GM18867 (cell line): ENCODE measurements around the gene CPNE1.

Source experiments
- ATAC-seq: cut with Tn5 transposase; IDR thresholded peaks from one replicate; pipeline ENCODE4 v1.9.1; 2021; ENCODE audit warnings: mild to moderate bottlenecking, moderate library complexity; ENCODE audit not compliant: unreplicated experiment

Gene CPNE1

GRCh38 chr20:35621560-35621946 is 43.1 kb downstream of the CPNE1 start:
- no peak for ATAC-seq

GRCh38 chr20:35620818-35621559 is 43.7 kb downstream of the CPNE1 start:
- ATAC-seq, result no peak

GRCh38 chr20:35619196-35620095 is 45.3 kb downstream of the CPNE1 start:
- peak; percentile 41 for ATAC-seq

- ATAC-seq, result no peak
These were observed 46.2 kb downstream of the CPNE1 start for GRCh38 chr20:35618263-35619131.

GRCh38 chr20:35617397-35618262 is 47.1 kb downstream of the CPNE1 start:
- no peak for ATAC-seq

- ATAC-seq, result no peak
These were observed 48.0 kb downstream of the CPNE1 start for GRCh38 chr20:35616465-35617396.

- ATAC-seq, result peak; percentile 71
These were observed 48.8 kb downstream of the CPNE1 start, which contains the start of gene SPAG4 for GRCh38 chr20:35615667-35616464. Gene SPAG4 (plus strand): TSS chr20:35615829. CDS start chr20:35616004, 175 bp downstream.

GRCh38 chr20:35611482-35611881 is 53.2 kb downstream of the CPNE1 start:
- ATAC-seq, result no peak

GRCh38 chr20:35610833-35611427 is 53.8 kb downstream of the CPNE1 start:
- no peak for ATAC-seq

GRCh38 chr20:35607003-35607735 is 57.5 kb downstream of the CPNE1 start:
- ATAC-seq, result no peak

GRCh38 chr20:35606127-35606526 is 58.6 kb downstream of the CPNE1 start:
- ATAC-seq, result no peak

GRCh38 chr20:35604449-35604747 is 60.3 kb downstream of the CPNE1 start:
- ATAC-seq, result no peak

- ATAC-seq, result no peak
These were observed 60.8 kb downstream of the CPNE1 start for GRCh38 chr20:35603695-35604448.

- ATAC-seq, result no peak
These were observed 61.7 kb downstream of the CPNE1 start for GRCh38 chr20:35602851-35603495.

GRCh38 chr20:35601990-35602389 is 62.7 kb downstream of the CPNE1 start:
- ATAC-seq, result no peak
